Spleen (tissue), 7 donors: Measurements from ENCODE around the gene LDB2.

Experiments used
- CTCF ChIP-seq, 11 experiments: fragments of 200-600 bp in 7 of 11; fragments of 450-650 bp in 4 of 11; sonication (generic) in 4 of 11; IDR thresholded peaks in 8 of 11; conservative IDR thresholded peaks in 3 of 11; 1 replicate in 7 of 11; 2 replicates in 4 of 11; pipeline versions ENCODE4 v1.4.0 to v1.8.0; 2016 to 2021; ENCODE audit warnings: antibody characterized with exemption in 11 of 11, inconsistent platforms in 4 of 11, mild to moderate bottlenecking in 1 of 11
- POLR2AphosphoS5 ChIP-seq, 3 donors: sonication (generic); formaldehyde crosslinking; IDR thresholded peaks; one replicate each; pipeline ENCODE4 v1.5.1; 2017; ENCODE audit warnings: antibody characterized with exemption in 3 of 3
- donor health status: DM: no; HTN: no; CAD: no; lungs with moderate emphysema.
- donor health status: DM: no; HTN: no; CAD: no.
- donor health status: DM: no; HTN: no; CAD: no.

- TF ChIP-seq CTCF (IDR thresholded peaks at IDR 0.05 in 8 of 11, conservative IDR thresholded peaks at IDR 0.05 in 3 of 11) (no peak), POLR2AphosphoS5 (IDR thresholded peaks at IDR 0.05) (no peak)
Measured at GRCh38 chr4:16838226-16838875, 60.1 kb downstream of the LDB2 start.
